Occipital lobe (tissue), 2 donors: ENCODE data around the gene CUL1. TPM values are rescaled to one million over a fixed set of nuclear protein-coding genes. Genes with fewer than 3 reads are reported as not detected.

Experiments
- DNase-seq: peaks from one replicate; lab custom pipeline; 2025; lab: John Stamatoyannopoulos, UW
- total RNA-seq: library from RNA; depleted of rRNA; stranded (reverse); fragments of >200 nt; gene quantifications from one replicate; pipeline ENCODE4 v1.2.3, GENCODE V29; 2014

Gene CUL1
- total RNA-seq, 1 donor from 2014 or later = 60.2 TPM

- DNase-seq = no peak
Measured at GRCh38 chr7:148718431-148718830, 19.7 kb downstream of the CUL1 start.

GRCh38 chr7:148719753-148720152 is 21.1 kb downstream of the CUL1 start:
- DNase-seq = no peak

GRCh38 chr7:148720472-148720871 is 21.8 kb downstream of the CUL1 start:
- no peak for DNase-seq

GRCh38 chr7:148721390-148721789 is 22.7 kb downstream of the CUL1 start:
- DNase-seq = no peak

GRCh38 chr7:148722340-148723165 is 23.9 kb downstream of the CUL1 start:
- no peak for DNase-seq

- no peak for DNase-seq
Measured at GRCh38 chr7:148723166-148723559, 24.5 kb downstream of the CUL1 start.

GRCh38 chr7:148723846-148724245 is 25.1 kb downstream of the CUL1 start:
- DNase-seq = no peak

DNA sequence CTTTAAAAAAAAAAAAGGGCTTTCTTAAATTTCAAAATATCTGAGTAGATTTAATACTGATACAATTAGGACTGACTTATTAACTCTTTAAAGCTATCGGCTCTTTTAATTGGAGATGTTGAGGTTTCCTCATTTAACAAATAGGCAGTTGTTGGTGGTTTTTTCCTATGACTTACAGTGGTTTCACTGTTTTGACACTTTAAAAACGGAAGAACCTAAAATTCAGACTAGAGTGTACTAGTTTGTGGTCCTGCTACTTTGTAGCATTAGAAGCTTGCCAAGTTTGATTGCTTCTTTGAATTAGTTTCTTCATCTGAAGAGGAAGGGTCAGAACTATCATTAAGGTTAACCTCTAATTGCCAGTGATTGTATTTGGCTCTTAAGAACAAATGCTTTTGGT is 27.7 kb downstream of the CUL1 start:
- no peak for DNase-seq

DNA sequence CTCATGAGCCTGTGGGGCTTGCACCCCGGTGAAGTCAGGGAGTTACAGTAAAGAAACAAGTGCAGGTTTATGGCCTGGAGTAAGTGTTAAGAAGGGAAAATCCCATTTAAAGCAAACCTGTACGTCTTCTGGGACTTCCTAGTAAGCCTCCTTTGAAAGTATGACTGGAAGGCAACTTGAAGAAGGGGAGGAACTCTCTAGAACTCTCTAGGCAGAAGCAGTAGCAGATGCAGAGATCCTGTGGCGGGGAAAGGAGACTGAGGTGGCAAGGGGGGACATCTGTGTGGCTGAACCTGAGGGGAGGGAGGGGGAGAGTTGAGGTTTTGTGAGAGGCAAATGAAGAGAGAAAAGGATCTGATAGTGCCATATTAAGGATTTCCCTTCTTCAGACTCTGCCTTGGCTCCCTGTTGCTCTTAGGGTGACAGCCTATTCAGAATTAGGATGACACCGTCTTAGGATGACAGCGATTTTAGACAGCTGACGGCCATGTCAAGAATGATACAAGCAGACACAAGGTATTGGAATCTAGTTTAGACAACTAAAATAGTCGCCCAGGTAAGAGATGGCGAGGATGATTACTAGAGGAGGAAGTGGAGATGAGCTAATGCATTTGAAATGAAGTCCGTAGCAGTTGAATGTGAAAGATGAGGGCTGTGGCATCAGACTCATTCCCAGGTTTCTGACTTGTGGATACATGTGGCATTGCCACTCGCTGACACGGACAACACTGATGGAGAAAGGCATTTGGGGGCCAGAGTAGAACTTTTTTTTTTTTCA is 29.0 kb downstream of the CUL1 start:
- DNase-seq = no peak

GRCh38 chr7:148729984-148730733 is 31.5 kb downstream of the CUL1 start:
- no peak for DNase-seq

GRCh38 chr7:148732862-148733261 is 34.2 kb downstream of the CUL1 start:
- DNase-seq = no peak

DNA sequence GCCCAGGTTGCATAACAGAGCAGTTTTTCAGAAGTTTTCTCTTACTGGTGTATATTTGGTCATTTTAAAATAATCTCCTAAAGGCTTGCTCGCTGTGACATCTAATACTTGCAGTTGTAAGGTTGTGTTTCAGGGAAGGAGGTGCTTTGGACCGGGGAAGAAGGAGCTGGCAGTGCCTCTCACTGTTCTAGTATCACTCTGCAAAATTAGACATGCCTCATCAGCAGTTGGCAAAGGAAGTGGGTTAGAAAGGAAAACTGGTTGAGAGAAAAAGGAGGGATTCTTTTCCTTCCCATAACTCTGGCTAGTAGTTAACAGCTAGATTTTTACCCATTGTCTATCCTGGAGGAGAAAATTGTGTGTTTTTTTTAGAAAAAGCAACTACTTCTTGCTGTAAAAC is 34.8 kb downstream of the CUL1 start:
- no peak for DNase-seq

DNA sequence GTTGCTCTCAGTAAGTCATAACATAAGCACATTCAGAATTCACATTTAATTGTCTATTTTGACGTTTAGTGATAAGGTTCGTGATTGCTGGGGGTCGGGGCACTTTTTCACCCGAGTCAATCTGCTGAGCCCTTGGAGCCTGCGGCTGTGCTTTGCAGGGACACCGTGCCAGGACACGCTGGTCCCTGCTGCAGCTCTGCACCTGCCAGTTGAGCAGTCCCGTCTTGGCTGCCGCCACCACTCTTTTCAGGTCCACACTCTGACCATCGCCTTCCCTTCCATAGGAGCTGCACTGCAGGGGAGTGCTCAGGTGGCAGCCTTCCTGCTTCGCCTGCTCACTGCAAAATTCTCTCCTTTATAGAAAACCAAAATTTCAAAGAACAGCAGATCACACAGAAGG is 36.4 kb downstream of the CUL1 start:
- no peak for DNase-seq

DNA sequence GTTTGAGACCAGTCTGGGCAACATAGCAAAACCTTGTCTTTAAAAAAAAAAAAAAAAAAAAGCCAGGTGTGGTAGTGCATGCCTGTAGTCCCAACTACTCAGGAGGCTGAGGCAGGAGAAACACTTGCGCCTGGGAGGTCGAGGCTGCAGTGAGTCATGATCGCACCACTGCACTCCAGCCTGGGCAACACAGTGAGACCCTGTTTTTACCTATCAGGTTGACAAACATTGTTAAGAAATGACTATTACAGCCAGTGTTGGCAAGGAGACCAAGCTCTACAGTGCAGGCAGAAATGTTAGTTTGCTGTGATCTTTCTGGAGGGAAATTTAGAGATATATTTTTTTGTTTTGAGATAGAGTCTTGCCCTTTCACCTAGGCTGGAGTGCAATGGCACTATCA is 37.3 kb downstream of the CUL1 start:
- no peak for DNase-seq

- no peak for DNase-seq
Measured at GRCh38 chr7:148738737-148739535, 40.2 kb downstream of the CUL1 start.

DNA sequence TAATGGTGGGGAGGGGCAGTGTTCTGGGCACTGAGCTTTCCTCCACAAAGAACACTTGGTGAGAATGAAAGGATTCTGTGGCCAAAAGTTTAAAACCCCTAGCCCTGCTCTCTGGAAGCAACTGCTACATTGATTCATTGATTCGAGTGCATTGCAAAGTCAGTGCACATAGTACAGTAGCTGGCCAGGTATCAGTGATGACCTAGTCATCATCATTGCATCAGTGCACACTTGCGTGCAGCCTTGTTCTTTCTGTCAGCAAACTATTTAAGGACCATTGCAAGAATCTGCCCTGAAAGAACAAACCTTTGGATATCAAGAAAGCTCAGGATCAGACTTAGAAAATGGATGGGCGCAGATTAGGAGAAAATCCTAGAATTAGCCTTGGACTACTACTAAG is 47.4 kb downstream of the CUL1 start:
- DNase-seq = no peak

GRCh38 chr7:148747274-148747673 is 48.6 kb downstream of the CUL1 start:
- no peak for DNase-seq

GRCh38 chr7:148750442-148751355 is 52.0 kb downstream of the CUL1 start:
- no peak for DNase-seq

- no peak for DNase-seq
Measured at GRCh38 chr7:148753224-148753623, 54.5 kb downstream of the CUL1 start.

GRCh38 chr7:148754912-148755311 is 56.2 kb downstream of the CUL1 start:
- no peak for DNase-seq
